ENCODE data around the gene CD86. TPM values are rescaled to one million over a fixed set of nuclear protein-coding genes. Genes with fewer than 3 reads are reported as not detected.

The CD86 gene
- total RNA-seq, 1 experiment from 2014 or later, result not detected

GRCh38 chr3:122008166-122008565 is 47.0 kb upstream of the CD86 start:
- in situ Hi-C loops (cut with HindIII; ENCODE audit: low pct_unique_long_range_greater_than_20kb, low sequenced_read_pairs), result no loop called here
- DNase-seq (ENCODE audit: low read depth, low spot score), result no peak
- BruUV-seq (replicated peaks), result no TSS peak
- no peaks in the 10 kb centered on the region for H3K36me3 ChIP-seq (ENCODE audit: control insufficient read depth, insufficient read depth, low read length)
- H3K4me1 ChIP-seq (ENCODE audit: control insufficient read depth, insufficient read depth, low read length), result no peaks in the 10 kb centered on the region
- TF ChIP-seq, protein P1, sequence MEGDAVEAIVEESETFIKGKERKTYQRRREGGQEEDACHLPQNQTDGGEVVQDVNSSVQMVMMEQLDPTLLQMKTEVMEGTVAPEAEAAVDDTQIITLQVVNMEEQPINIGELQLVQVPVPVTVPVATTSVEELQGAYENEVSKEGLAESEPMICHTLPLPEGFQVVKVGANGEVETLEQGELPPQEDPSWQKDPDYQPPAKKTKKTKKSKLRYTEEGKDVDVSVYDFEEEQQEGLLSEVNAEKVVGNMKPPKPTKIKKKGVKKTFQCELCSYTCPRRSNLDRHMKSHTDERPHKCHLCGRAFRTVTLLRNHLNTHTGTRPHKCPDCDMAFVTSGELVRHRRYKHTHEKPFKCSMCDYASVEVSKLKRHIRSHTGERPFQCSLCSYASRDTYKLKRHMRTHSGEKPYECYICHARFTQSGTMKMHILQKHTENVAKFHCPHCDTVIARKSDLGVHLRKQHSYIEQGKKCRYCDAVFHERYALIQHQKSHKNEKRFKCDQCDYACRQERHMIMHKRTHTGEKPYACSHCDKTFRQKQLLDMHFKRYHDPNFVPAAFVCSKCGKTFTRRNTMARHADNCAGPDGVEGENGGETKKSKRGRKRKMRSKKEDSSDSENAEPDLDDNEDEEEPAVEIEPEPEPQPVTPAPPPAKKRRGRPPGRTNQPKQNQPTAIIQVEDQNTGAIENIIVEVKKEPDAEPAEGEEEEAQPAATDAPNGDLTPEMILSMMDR (IDR thresholded peaks at IDR 0.05), result no peak
- no peak for TF ChIP-seq POLR2AphosphoS5 (IDR thresholded peaks at IDR 0.05; ENCODE audit: low read depth, low read length)
- TF ChIP-seq SIN3A (IDR thresholded peaks at IDR 0.05; ENCODE audit: borderline replicate concordance, insufficient read depth, low read depth, low read length), result no peak
- TF ChIP-seq TCF7L2 (IDR thresholded peaks at IDR 0.05; ENCODE audit: low read depth, low read length), result no peak
- TF ChIP-seq, protein P2, sequence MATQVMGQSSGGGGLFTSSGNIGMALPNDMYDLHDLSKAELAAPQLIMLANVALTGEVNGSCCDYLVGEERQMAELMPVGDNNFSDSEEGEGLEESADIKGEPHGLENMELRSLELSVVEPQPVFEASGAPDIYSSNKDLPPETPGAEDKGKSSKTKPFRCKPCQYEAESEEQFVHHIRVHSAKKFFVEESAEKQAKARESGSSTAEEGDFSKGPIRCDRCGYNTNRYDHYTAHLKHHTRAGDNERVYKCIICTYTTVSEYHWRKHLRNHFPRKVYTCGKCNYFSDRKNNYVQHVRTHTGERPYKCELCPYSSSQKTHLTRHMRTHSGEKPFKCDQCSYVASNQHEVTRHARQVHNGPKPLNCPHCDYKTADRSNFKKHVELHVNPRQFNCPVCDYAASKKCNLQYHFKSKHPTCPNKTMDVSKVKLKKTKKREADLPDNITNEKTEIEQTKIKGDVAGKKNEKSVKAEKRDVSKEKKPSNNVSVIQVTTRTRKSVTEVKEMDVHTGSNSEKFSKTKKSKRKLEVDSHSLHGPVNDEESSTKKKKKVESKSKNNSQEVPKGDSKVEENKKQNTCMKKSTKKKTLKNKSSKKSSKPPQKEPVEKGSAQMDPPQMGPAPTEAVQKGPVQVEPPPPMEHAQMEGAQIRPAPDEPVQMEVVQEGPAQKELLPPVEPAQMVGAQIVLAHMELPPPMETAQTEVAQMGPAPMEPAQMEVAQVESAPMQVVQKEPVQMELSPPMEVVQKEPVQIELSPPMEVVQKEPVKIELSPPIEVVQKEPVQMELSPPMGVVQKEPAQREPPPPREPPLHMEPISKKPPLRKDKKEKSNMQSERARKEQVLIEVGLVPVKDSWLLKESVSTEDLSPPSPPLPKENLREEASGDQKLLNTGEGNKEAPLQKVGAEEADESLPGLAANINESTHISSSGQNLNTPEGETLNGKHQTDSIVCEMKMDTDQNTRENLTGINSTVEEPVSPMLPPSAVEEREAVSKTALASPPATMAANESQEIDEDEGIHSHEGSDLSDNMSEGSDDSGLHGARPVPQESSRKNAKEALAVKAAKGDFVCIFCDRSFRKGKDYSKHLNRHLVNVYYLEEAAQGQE (IDR thresholded peaks at IDR 0.05; ENCODE audit: insufficient read depth in 1 of 2, low read depth in 2 of 2, low read length in 1 of 2), result no peak
- ChIA-PET CTCF (no interaction called here), POLR2A (no interaction called here)
- H3K27me3 ChIP-seq (ENCODE audit: control insufficient read depth, insufficient read depth, low read length), result peaks cover 5% of the 10 kb centered on the region
- no peak overlapping the region for H3K4me3 ChIP-seq (ENCODE audit: low read depth in 2 of 2, low read length in 2 of 2)
- no peak for ATAC-seq
- H3K9me3 ChIP-seq (ENCODE audit: control insufficient read depth, insufficient read depth, low read depth, low read length), result no peaks in the 10 kb centered on the region
- H3K27ac ChIP-seq (ENCODE audit: low read length), result no peak overlapping the region
- intact Hi-C loops (cut with micrococcal nuclease; ENCODE audit: unreplicated experiment), result no loop called here

DNA sequence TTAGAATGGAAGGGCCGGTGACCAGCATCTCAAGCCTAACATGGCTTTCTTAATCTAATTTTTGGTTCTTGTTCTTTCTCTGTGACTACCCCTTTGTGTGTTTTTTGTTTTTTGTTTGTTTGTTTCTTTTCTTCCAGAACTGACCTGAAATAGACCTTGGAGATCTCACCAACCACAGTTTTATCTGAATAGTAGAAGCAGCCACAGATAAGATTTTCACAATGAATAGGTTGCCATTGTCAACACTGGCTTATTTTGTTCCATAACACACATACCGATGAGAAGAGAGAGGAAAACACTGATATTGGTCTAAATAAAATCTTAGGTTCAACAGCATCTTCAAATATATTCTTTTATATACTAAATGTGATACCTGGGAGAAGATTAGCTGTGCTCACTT is 44.7 kb upstream of the CD86 start:
- TF ChIP-seq POLR2AphosphoS5 (IDR thresholded peaks at IDR 0.05; ENCODE audit: low read depth, low read length) (no peak), SIN3A (IDR thresholded peaks at IDR 0.05; ENCODE audit: borderline replicate concordance, insufficient read depth, low read depth, low read length) (no peak), TCF7L2 (IDR thresholded peaks at IDR 0.05; ENCODE audit: low read depth, low read length) (no peak)
- TF ChIP-seq, protein P1 (IDR thresholded peaks at IDR 0.05), result no peak
- TF ChIP-seq, protein P2 (IDR thresholded peaks at IDR 0.05; ENCODE audit: insufficient read depth in 1 of 2, low read depth in 2 of 2, low read length in 1 of 2), result no peak
- in situ Hi-C loops (cut with HindIII; ENCODE audit: low pct_unique_long_range_greater_than_20kb, low sequenced_read_pairs), result no loop called here

More for the DNA sequence above, 44.7 kb upstream of the CD86 start:
- Histone ChIP-seq H3K36me3 (ENCODE audit: control insufficient read depth, insufficient read depth, low read length) (no peaks in the 10 kb centered on the region), H3K4me3 (ENCODE audit: low read depth in 2 of 2, low read length in 2 of 2) (no peak overlapping the region), H3K9me3 (ENCODE audit: control insufficient read depth, insufficient read depth, low read depth, low read length) (no peaks in the 10 kb centered on the region), H3K27ac (ENCODE audit: low read length) (no peak overlapping the region), H3K4me1 (ENCODE audit: control insufficient read depth, insufficient read depth, low read length) (no peaks in the 10 kb centered on the region), H3K27me3 (ENCODE audit: control insufficient read depth, insufficient read depth, low read length) (peaks cover 8% of the 10 kb centered on the region)
- ATAC-seq (no peak), DNase-seq (ENCODE audit: low read depth, low spot score) (no peak)
- BruUV-seq (replicated peaks), result no TSS peak
- CTCF ChIA-PET, result no interaction called here
- intact Hi-C loops (cut with micrococcal nuclease; ENCODE audit: unreplicated experiment), result no loop called here
- POLR2A ChIA-PET, result no interaction called here
